ENCODE data around the gene OR6B3.

OR6B3 gene

DNA sequence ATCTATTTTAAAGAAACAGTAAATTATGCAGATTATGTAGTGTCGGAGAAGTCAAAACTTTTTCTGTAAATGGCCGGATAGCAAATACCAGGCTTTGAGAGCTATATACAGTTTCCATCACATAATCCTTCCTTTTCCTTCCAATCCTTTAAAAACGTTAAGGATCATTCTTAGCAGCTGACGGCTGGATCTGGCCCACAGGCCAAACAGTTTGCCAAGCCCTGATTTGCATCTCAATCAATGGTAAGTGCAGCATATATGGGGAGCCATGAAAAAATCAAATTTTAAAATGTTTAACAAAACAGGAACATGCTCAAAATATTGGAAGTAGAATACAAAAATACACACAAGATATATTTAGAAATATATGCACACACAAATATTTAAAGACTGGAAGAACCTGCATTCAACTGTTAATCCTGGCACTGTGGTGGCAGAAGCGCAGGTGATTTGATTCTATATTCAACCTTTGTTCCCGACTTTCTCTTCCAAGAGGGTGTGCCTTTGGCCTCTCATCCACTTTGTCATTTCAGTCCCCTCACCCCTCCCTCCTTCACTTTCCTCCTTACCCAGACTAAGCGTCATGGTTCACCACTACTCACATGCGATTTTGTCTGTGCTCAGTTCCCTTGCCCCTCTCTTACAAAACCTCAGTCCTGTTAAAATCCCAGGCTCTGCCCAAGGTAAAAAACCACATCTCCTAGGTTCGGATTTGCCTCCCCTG lies 55.5 kb downstream of the OR6B3 start:
- Histone ChIP-seq H3K9me3 (ENCODE audit: insufficient read depth, low read depth, low read length) (no peaks in the 10 kb centered on the region), H3K9me2 (replicated peaks; ENCODE audit: low read depth, low read length) (no peaks in the 10 kb centered on the region), H4K20me1 (ENCODE audit: insufficient read depth, low read length, poor library complexity, severe bottlenecking) (no peaks in the 10 kb centered on the region), H3K9ac (ENCODE audit: low read depth, low read length, poor library complexity, severe bottlenecking) (no peak overlapping the region), H2AFZ (ENCODE audit: low read length) (no peak overlapping the region), H3K4me1 (ENCODE audit: insufficient read depth, low read length, poor library complexity, severe bottlenecking) (no peaks in the 10 kb centered on the region), H3K36me3 (ENCODE audit: insufficient read depth, low read length) (peaks cover 36% of the 10 kb centered on the region; the same call in 1 of the 2 replicates), H3F3A (ENCODE audit: low read depth) (no peaks in the 10 kb centered on the region), H3K79me2 (ENCODE audit: insufficient read depth, low read length) (no peaks in the 10 kb centered on the region), H3K27me3 (ENCODE audit: insufficient read depth, low read length, poor library complexity, severe bottlenecking) (no peaks in the 10 kb centered on the region), H3K4me2 (ENCODE audit: low read depth, low read length, poor library complexity, severe bottlenecking) (no peak overlapping the region), H3K4me3 (ENCODE audit: low read length, poor library complexity, severe bottlenecking) (no peak overlapping the region)
- no peak for TF ChIP-seq EZH2phosphoT487 (IDR thresholded peaks at IDR 0.05; ENCODE audit: borderline replicate concordance)
- TF ChIP-seq, protein P1, sequence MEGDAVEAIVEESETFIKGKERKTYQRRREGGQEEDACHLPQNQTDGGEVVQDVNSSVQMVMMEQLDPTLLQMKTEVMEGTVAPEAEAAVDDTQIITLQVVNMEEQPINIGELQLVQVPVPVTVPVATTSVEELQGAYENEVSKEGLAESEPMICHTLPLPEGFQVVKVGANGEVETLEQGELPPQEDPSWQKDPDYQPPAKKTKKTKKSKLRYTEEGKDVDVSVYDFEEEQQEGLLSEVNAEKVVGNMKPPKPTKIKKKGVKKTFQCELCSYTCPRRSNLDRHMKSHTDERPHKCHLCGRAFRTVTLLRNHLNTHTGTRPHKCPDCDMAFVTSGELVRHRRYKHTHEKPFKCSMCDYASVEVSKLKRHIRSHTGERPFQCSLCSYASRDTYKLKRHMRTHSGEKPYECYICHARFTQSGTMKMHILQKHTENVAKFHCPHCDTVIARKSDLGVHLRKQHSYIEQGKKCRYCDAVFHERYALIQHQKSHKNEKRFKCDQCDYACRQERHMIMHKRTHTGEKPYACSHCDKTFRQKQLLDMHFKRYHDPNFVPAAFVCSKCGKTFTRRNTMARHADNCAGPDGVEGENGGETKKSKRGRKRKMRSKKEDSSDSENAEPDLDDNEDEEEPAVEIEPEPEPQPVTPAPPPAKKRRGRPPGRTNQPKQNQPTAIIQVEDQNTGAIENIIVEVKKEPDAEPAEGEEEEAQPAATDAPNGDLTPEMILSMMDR (conservative IDR thresholded peaks at IDR 0.05; ENCODE audit: low read length) = no peak

Measured in Loucy (cell line).